Spleen (tissue), 11 donors: ENCODE measurements around the gene PMF1. TPM values are rescaled to one million over a fixed set of nuclear protein-coding genes. Genes with fewer than 3 reads are reported as not detected.

Experiments
- DNase-seq: peaks from one replicate; pipeline ENCODE4 v3.0.0-alpha.2; 2020
- H3K27ac ChIP-seq, 8 donors: fragments of 200-600 bp; sonication (generic) in 7 of 8; 1 replicate in 4 of 8; 2 replicates in 4 of 8; pipeline versions ENCODE4 v1.5.0 to v1.8.0; 2016 to 2021; ENCODE audit warnings: inconsistent platforms in 4 of 8, mild to moderate bottlenecking in 4 of 8, moderate library complexity in 1 of 8
- H3K27me3 ChIP-seq, 7 donors: fragments of 200-600 bp; sonication (generic) in 6 of 7; replicated peaks in 1 of 7; 1 replicate in 4 of 7; 2 replicates in 3 of 7; pipeline versions ENCODE4 v1.5.0 to v1.8.0; 2016 to 2021; ENCODE audit warnings: inconsistent platforms in 3 of 7, mild to moderate bottlenecking in 1 of 7
- H3K36me3 ChIP-seq, 6 donors: fragments of 200-600 bp; sonication (generic) in 5 of 6; 1 replicate in 4 of 6; 2 replicates in 2 of 6; pipeline versions ENCODE4 v1.5.0 to v1.8.0; 2016 to 2021; ENCODE audit warnings: inconsistent platforms in 2 of 6
- H3K4me1 ChIP-seq, 6 donors: fragments of 200-600 bp; sonication (generic) in 5 of 6; 1 replicate in 3 of 6; 2 replicates in 3 of 6; pipeline versions ENCODE4 v1.5.0 to v1.8.0; 2016 to 2021; ENCODE audit warnings: inconsistent platforms in 3 of 6
- H3K4me3 ChIP-seq, 8 donors: fragments of 200-600 bp; sonication (generic) in 7 of 8; 1 replicate in 4 of 8; 2 replicates in 4 of 8; pipeline versions ENCODE4 v1.5.0 to v1.8.0; 2016 to 2021; ENCODE audit warnings: inconsistent platforms in 4 of 8, mild to moderate bottlenecking in 4 of 8, moderate library complexity in 2 of 8
- H3K9me3 ChIP-seq, 8 donors: fragments of 200-600 bp; sonication (generic) in 7 of 8; 1 replicate in 4 of 8; 2 replicates in 4 of 8; pipeline versions ENCODE4 v1.5.0 to v1.8.0; 2016 to 2021; ENCODE audit warnings: inconsistent platforms in 4 of 8
- POLR2A ChIP-seq, 3 donors: fragments of 450-650 bp; IDR thresholded peaks; one replicate each; pipeline ENCODE4 v1.5.1; 2017; ENCODE audit warnings: antibody characterized with exemption in 3 of 3, mild to moderate bottlenecking in 1 of 3
- POLR2AphosphoS5 ChIP-seq, 3 donors: sonication (generic); formaldehyde crosslinking; IDR thresholded peaks; one replicate each; pipeline ENCODE4 v1.5.1; 2017; ENCODE audit warnings: antibody characterized with exemption in 3 of 3
- WGBS, 5 donors: extraction: QIAGEN DNeasy Blood & Tissue Kit in 3 of 5; methylation state at CpG; one replicate each; pipeline versions ENCODE4 v1.1.5 to v1.1.7; 2013 to 2018; 5-methylcytosine and 5-hydroxymethylcytosine counted together
- intact Hi-C: fragments of 100-400 bp; cut with DNase I; formaldehyde crosslinking; loops from one replicate; pipeline ENCODE4 v1.15.0; 2023; ENCODE audit warnings: low total_unique reads
- polyA plus RNA-seq, 3 donors: library from polyadenylated mRNA; stranded (reverse); fragments of 200-250 nt; gene quantifications; one replicate each; pipeline ENCODE4 v1.2.1, GENCODE V29; 2013
- total RNA-seq, 7 donors: library from RNA; depleted of rRNA in 3 of 7; stranded (reverse); fragments of >200 nt in 3 of 7; fragmentation: NEBNext Ultra II Directional in 4 of 7; extraction: Animal tissue kit (Norgen Biotek cat#: 25700) in 4 of 7; gene quantifications; one replicate each; pipeline versions ENCODE4 v1.1.0 to v1.2.1, GENCODE V29; 2016 to 2021
- TF ChIP-seq, protein P1 (sequence below), 11 experiments: fragments of 200-600 bp in 7 of 11; fragments of 450-650 bp in 4 of 11; sonication (generic) in 4 of 11; IDR thresholded peaks in 8 of 11; conservative IDR thresholded peaks in 3 of 11; 1 replicate in 7 of 11; 2 replicates in 4 of 11; pipeline versions ENCODE4 v1.4.0 to v1.8.0; 2016 to 2021; ENCODE audit warnings: antibody characterized with exemption in 11 of 11, inconsistent platforms in 4 of 11, mild to moderate bottlenecking in 1 of 11
- donor health status: healthy with polysubstance abuse.
- donor health status: DM: no; HTN: no; CAD: no; lungs with moderate emphysema.
- donor health status: DM: no; HTN: no; CAD: no.
- donor health status: Bipolar disorder and iron deficiency.
- donor health status: healthy.
- donor health status: DM: no; HTN: no; CAD: no.
- donor health status: DM: yes; HTN: yes; CAD: no.

PMF1 gene
- total and polyA plus RNA-seq, 10 donors, result 43.8 to 97.6 (median 60.4) TPM

DNA sequence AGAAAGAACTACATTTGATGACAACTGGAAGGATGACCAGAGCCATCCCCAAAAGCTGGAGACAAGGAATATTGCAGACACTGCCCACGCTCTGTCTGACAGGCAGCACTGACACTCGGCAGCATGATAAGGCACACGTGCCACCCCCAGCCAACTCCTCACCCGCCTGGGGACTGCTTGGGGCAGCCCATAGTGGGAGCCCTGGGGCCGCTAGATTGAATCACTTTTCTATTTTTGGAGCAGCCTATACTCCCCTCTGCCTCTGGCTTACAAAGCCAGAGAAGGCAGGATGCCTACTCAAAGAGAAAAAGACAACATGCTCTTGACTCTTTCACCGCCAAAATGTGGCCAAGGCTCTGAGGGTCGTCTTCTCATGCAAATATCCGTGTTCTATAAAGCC, 68.5 kb downstream of the PMF1 start:
- intact Hi-C loops, result no loop called here
- Histone ChIP-seq H3K27me3 (no peaks in the 10 kb centered on the region), H3K4me1 (peaks cover 14 to 78% (median 44%) of the 10 kb centered on the region in 6 donors), H3K27ac (peak overlapping the region in 6 of 8 donors; percentile 9 to 97 (median 94)), H3K36me3 (peaks cover 0 to 53% (median 37%) of the 10 kb centered on the region in 6 donors), H3K4me3 (peak overlapping the region; percentile 62 to 87 (median 72)), H3K9me3 (no peaks in the 10 kb centered on the region)
- WGBS, 5 donors, result 19 to 35% (median 26%) methylated on average over 8 of the region's 8 CpGs
- no peak for DNase-seq
- TF ChIP-seq, protein P1, sequence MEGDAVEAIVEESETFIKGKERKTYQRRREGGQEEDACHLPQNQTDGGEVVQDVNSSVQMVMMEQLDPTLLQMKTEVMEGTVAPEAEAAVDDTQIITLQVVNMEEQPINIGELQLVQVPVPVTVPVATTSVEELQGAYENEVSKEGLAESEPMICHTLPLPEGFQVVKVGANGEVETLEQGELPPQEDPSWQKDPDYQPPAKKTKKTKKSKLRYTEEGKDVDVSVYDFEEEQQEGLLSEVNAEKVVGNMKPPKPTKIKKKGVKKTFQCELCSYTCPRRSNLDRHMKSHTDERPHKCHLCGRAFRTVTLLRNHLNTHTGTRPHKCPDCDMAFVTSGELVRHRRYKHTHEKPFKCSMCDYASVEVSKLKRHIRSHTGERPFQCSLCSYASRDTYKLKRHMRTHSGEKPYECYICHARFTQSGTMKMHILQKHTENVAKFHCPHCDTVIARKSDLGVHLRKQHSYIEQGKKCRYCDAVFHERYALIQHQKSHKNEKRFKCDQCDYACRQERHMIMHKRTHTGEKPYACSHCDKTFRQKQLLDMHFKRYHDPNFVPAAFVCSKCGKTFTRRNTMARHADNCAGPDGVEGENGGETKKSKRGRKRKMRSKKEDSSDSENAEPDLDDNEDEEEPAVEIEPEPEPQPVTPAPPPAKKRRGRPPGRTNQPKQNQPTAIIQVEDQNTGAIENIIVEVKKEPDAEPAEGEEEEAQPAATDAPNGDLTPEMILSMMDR (IDR thresholded peaks at IDR 0.05 in 8 of 11, conservative IDR thresholded peaks at IDR 0.05 in 3 of 11), result no peak
- no peak for TF ChIP-seq POLR2A (IDR thresholded peaks at IDR 0.05)
- no peak for TF ChIP-seq POLR2AphosphoS5 (IDR thresholded peaks at IDR 0.05)

DNA sequence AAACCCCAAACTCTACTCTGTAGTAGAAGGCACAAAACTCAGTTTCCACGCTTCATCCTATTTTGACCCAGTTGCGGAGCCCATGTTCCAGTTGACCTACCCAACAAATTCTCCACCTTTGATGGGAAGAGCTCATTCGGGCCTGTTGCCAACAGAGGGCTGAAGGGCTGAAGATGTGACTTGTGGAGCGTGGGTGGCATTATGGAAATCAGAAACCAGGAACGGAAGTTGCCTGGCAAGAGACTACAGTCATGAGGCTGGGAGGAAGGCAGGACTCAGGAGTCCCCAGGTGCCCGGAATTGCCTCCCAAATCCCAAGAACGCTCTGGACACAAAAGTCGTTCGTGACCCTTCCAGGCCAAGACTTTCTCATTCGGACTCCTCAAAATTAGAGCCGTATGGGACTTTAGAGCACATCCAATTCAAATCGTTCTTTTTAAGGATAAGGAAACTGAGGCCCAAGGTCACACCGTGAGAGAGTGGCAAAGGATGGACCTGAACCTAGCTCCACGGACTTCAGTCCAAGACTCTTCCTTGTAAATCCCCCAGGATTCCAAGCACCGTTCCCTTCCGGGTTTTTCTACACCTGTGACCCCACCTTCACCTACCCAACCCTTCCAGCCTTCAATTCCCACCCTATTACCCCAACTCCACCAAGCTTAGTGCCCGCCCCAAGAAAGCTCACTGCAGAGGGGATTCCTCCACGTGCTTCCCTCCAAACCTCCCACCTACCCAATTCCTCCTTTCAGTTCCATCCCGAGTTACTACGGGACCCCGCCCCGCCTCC, 69.1 kb downstream of the PMF1 start:
- Histone ChIP-seq H3K9me3 (no peaks in the 10 kb centered on the region), H3K4me3 (peak overlapping the region; percentile 62 to 87 (median 72)), H3K27ac (peak overlapping the region; percentile 90 to 97 (median 94)), H3K4me1 (peaks cover 14 to 72% (median 43%) of the 10 kb centered on the region in 6 donors), H3K36me3 (peaks cover 0 to 53% (median 36%) of the 10 kb centered on the region in 6 donors), H3K27me3 (no peaks in the 10 kb centered on the region)
- DNase-seq, result no peak
- WGBS, 5 donors, result 5 to 11% (median 8%) methylated on average over 22 of the region's 22 CpGs
- TF ChIP-seq, protein P1 (IDR thresholded peaks at IDR 0.05 in 8 of 11, conservative IDR thresholded peaks at IDR 0.05 in 3 of 11), result no peak
- TF ChIP-seq POLR2AphosphoS5 (IDR thresholded peaks at IDR 0.05), result no peak
- TF ChIP-seq POLR2A (IDR thresholded peaks at IDR 0.05), result no peak
- intact Hi-C loops, result no loop called here

DNA sequence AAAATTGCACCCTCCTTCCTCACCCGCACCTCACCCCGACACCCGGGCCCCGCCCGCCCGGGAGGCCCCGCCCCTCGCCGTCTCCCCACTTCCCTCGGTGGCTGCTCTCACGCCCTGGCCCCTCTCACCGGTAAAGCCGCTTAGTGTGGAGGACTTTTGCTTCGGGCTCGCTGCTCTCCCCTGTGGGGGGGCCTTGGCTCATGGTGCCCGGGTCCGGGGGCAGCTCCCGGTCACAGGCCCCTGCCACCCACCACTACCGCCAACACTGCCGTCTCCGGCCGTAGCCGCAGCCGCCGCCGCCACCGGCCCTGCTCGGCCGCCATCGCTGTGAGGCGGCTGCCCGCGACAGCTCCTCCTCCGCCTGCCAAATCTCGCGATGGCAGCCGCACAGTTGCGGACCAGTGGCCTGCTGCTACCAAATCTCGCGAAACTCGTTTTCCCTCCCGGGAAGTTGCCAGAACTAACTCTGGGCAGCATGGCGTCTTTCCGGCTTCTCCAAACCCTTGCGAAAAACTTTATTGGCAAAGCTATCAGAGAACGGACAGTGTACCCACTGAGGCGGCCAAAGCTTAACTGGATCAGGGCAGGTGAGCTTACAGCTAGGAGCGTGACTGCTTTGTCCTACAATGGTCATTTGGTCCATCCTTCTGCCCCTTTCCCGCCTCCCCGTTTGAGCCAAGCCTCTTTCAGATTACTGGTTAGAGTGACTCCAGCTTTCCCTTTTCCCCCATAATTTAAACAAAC, 69.8 kb downstream of the PMF1 start, which contains the start of gene SMG5:
Gene SMG5, minus strand, starts transcription at position 347 of the 744 bp plus-strand sequence. Its CDS starts 145 bp downstream, at position 202.
- Histone ChIP-seq H3K27me3 (no peaks in the 10 kb centered on the region), H3K9me3 (no peaks in the 10 kb centered on the region), H3K36me3 (peaks cover 0 to 52% (median 29%) of the 10 kb centered on the region in 6 donors), H3K4me1 (peaks cover 14 to 68% (median 41%) of the 10 kb centered on the region in 6 donors), H3K27ac (peak within 1 kb of the TSS; percentile 90 to 97 (median 94)), H3K4me3 (peak within 1 kb of the TSS; percentile 62 to 87 (median 72))
- DNase-seq, result peak; percentile 98
- 0 to 1% (median 1%) methylated on average over 23 to 50 of the region's 50 CpGs for WGBS, 5 donors
- intact Hi-C loops, result no loop called here
- TF ChIP-seq POLR2A (IDR thresholded peaks at IDR 0.05) (peak in 2 of 3 donors; percentile 81 to 83), POLR2AphosphoS5 (IDR thresholded peaks at IDR 0.05) (peak; percentile 96 to 98 (median 97))
- TF ChIP-seq, protein P1 (IDR thresholded peaks at IDR 0.05 in 8 of 11, conservative IDR thresholded peaks at IDR 0.05 in 3 of 11), result peak in 4 of 11 experiments; percentile 46 to 65 (median 51)
